ENCODE results near the gene TUBB3.

TUBB3 gene

GRCh38 chr16:89902980-89903379 is 20.2 kb upstream of the TUBB3 start:
- H3K4me3 ChIP-seq (ENCODE audit: control insufficient read depth, low read depth, low read length): no peak overlapping the region
- DNase-seq (ENCODE audit: low read depth): no peak
- no peak for TF ChIP-seq CTCF (IDR thresholded peaks at IDR 0.05; ENCODE audit: control insufficient read depth, insufficient read depth, low read depth, low read length, missing control alignments)

GRCh38 chr16:89903908-89904515 is 19.1 kb upstream of the TUBB3 start:
- DNase-seq (ENCODE audit: low read depth): no peak
- no peak overlapping the region for H3K4me3 ChIP-seq (ENCODE audit: control insufficient read depth, low read depth, low read length)
- no peak for TF ChIP-seq CTCF (IDR thresholded peaks at IDR 0.05; ENCODE audit: control insufficient read depth, insufficient read depth, low read depth, low read length, missing control alignments)

GRCh38 chr16:89904606-89905510 is 18.3 kb upstream of the TUBB3 start:
- no peak for DNase-seq (ENCODE audit: low read depth)
- no peak for TF ChIP-seq CTCF (IDR thresholded peaks at IDR 0.05; ENCODE audit: control insufficient read depth, insufficient read depth, low read depth, low read length, missing control alignments)
- no peak overlapping the region for H3K4me3 ChIP-seq (ENCODE audit: control insufficient read depth, low read depth, low read length)

- H3K4me3 ChIP-seq (ENCODE audit: control insufficient read depth, low read depth, low read length): no peak overlapping the region
- no peak for TF ChIP-seq CTCF (IDR thresholded peaks at IDR 0.05; ENCODE audit: control insufficient read depth, insufficient read depth, low read depth, low read length, missing control alignments)
- DNase-seq (ENCODE audit: low read depth): no peak
Observed at GRCh38 chr16:89905511-89906139, 17.5 kb upstream of the TUBB3 start.

- DNase-seq (ENCODE audit: low read depth): no peak
- TF ChIP-seq CTCF (IDR thresholded peaks at IDR 0.05; ENCODE audit: control insufficient read depth, insufficient read depth, low read depth, low read length, missing control alignments): no peak
Observed at GRCh38 chr16:89906140-89907025, 16.8 kb upstream of the TUBB3 start.

More at GRCh38 chr16:89906140-89907025, 16.8 kb upstream of the TUBB3 start:
- H3K4me3 ChIP-seq (ENCODE audit: control insufficient read depth, low read depth, low read length): no peak overlapping the region
